G401.6 (cell line): Measurements from ENCODE around the gene SLC2A5.
A peak's percentile ranks its signal among the peaks of the same experiment; 100 is the strongest.
"Not testable (repeated sequence)": the region's sequence is repeated elsewhere in the genome, so short reads cannot be mapped to it uniquely, and the experiment has no call there.

Source experiments
- FAIRE-seq: peaks from 2 replicates; lab custom pipeline; 2012; peaks lifted over from hg19 to GRCh38; lab: Jason Lieb, UNC

Gene SLC2A5

DNA sequence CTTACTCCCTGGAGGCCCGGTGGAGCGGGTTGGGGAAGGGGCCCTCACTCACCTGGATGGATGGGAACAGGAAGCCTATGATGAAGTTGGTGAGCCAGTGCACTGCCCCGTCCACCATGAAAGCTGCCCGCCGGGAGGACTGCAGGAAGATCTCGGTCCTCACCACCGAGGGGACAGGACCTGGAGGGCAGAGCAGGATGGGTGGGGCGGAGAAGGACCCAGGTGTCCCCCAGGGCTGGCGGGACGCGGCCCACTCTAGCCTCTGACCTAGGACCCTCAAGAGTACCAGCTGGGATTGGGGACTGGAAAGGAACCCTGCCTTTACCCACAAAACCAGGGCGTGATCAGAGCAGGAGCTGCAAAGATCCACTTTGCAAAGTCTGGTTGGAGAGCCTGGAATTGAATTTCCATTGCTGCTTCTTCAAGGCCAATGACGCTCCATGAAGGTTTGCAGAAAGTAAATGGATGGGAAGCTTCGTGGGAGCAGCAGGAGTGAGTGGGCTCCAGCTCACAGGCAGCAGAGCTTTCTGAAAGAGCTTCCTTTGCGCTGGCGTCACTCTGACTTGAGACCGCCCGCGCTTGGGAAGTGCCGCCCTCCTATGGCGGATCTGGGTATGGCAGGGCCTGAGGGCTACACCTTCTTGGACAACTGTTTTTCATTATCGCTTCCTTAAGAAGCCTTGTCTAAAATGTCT, 64.6 kb downstream of the SLC2A5 start:
- FAIRE-seq = peak; percentile 71

- FAIRE-seq = no peak
Observed at GRCh38 chr1:9004031-9004699, 65.3 kb downstream of the SLC2A5 start.

- FAIRE-seq = not testable (repeated sequence)
Observed at GRCh38 chr1:9002215-9002560, 67.2 kb downstream of the SLC2A5 start.

GRCh38 chr1:9001534-9002214, 67.8 kb downstream of the SLC2A5 start:
- not testable (repeated sequence) for FAIRE-seq

- FAIRE-seq = not testable (repeated sequence)
Observed at GRCh38 chr1:8993962-8994675, 75.3 kb downstream of the SLC2A5 start.

GRCh38 chr1:8992936-8993687, 76.3 kb downstream of the SLC2A5 start:
- FAIRE-seq = no peak

GRCh38 chr1:8989821-8990220, 79.6 kb downstream of the SLC2A5 start:
- no peak for FAIRE-seq

DNA sequence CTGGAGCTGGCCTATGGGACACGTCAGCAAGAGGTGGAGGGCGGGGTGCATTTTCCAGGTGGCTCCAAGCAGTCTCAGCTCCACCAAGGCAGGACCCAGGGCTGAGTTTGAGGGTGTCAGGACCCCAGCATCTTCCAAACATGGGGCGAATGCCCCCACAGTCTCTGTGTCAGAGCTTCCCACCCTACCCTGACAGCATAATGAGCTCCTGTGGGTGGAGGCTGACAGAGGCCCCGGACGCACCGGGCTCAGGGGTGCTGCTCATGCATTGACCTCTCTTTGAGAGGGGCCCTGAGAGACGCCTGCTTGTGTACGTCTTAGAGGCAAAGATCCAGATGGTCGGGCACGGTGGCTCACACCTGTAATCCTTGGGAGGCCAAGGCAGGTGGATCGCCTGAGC, 80.4 kb downstream of the SLC2A5 start:
- no peak for FAIRE-seq

DNA sequence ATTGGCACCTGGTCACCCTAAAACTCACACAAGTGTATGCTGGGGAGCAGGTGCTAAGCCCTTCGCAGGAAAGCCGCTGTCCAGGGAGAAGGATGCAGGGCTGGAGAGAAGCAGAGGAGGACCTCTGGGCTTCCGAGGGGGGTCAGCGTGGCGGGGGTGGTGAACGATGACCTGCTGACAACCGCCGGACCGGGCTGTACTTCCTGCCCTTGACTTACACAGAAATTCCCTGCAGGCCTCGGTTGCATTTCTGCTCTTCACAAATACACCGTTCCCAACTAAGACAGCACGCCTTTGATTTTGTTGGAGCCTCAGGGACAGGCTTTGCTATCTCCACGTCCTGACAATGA, 80.8 kb downstream of the SLC2A5 start:
- FAIRE-seq = no peak

- peak; percentile 77 for FAIRE-seq
Observed at GRCh38 chr1:8987881-8988617, 81.4 kb downstream of the SLC2A5 start.

- FAIRE-seq = no peak
Observed at GRCh38 chr1:8986814-8987190, 82.6 kb downstream of the SLC2A5 start.

DNA sequence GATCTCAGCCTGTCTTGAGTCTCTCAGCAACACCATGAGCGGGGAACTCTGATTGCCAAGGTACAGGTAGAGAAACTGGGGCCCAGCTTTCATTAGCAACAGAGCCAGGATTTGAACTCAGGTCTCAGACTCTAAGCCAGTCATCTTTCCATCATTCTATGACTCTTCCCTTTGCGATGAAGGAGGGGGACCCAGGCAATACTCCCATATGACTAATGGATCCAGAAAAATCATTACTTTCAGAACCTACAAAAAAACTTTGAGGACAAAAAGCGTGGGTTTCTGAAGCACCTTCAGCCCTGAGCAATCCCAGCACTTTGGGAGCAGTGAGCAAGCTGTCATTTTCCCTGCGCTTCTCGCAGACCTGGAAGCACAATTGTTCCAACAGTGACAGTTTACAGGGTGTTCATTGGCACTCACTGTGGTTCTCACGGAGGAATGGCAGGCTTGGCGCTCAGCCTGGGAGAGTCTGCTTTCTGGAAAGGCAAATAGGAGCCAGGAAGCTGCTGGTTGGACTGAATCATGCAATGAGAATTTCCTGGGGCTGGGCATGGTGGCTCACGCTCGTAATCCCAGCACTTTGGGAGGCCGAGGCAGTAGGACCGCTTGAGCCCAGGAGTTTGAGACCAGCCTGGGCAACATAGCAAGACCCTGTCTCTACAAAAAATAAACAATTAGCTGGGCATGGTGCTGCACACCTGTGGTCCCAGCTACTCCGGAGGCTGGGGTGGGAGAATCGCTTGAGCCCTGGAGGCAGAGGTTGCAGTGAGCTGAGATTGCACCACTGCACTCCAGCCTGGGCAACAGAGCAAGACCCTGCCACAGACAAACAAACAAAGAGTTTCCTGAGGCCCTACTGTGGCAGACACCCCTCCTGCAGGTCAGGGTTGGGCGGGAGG, 83.3 kb downstream of the SLC2A5 start:
- no peak for FAIRE-seq
